GM12872 (cell line): ENCODE results near the gene RABEPK.

Experiments used
- TF ChIP-seq, protein P1 (sequence below): IDR thresholded peaks from 3 replicates; pipeline ENCODE4 v1.5.1; 2011; ENCODE audit warnings: low read depth, mild to moderate bottlenecking, low read length, moderate library complexity; ENCODE audit not compliant: insufficient read depth

RABEPK gene

GRCh38 chr9:125241000-125241862 lies 40.9 kb downstream of the RABEPK start, which contains the start of gene HSPA5:
Gene HSPA5 (minus strand): TSS chr9:125241343. CDS start chr9:125241126, 217 bp downstream.
- TF ChIP-seq, protein P1, sequence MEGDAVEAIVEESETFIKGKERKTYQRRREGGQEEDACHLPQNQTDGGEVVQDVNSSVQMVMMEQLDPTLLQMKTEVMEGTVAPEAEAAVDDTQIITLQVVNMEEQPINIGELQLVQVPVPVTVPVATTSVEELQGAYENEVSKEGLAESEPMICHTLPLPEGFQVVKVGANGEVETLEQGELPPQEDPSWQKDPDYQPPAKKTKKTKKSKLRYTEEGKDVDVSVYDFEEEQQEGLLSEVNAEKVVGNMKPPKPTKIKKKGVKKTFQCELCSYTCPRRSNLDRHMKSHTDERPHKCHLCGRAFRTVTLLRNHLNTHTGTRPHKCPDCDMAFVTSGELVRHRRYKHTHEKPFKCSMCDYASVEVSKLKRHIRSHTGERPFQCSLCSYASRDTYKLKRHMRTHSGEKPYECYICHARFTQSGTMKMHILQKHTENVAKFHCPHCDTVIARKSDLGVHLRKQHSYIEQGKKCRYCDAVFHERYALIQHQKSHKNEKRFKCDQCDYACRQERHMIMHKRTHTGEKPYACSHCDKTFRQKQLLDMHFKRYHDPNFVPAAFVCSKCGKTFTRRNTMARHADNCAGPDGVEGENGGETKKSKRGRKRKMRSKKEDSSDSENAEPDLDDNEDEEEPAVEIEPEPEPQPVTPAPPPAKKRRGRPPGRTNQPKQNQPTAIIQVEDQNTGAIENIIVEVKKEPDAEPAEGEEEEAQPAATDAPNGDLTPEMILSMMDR = peak; percentile 13; the same call in 1 of the 3 replicates

DNA sequence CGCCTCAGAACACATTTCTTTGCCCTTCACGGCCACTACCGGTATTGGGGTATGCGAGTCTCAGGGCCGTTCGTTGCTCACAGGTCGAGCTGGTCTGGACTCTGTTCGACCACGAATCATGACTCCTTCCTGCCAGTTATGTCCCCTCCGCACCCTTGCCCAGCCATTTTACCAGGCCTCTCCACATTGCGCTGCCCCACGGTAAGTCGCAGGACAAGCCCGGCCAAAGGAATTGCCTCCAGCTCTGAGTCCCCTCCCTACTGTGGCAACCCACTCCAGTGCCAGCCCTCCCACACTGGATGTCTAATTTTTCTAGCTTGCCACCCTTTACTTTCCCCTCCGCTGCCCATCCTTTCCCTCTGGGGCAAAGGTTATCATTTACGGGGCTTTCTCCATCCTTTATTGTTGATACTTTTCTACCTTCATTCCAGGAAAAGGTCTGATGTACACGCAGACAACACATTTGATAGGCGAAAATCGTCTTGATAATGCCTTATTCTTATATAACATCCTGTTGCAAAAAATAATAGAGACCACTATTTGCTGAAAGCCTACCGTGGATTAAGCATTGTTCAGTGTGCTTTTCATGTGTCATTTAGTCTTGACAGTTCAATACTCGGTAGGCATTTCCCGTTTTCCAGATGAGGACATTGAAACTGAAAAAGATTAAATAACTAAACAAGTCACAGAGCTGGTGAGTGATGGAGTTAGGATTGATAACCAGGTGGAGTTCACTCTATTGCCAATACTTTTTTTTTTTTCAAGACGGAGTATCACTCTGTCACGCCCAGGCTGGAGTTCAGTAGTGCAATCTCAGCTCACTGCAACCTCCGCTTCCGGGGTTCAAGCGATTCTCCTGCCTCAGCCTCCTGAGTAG lies 41.8 kb downstream of the RABEPK start:
- TF ChIP-seq, protein P1 = no peak

DNA sequence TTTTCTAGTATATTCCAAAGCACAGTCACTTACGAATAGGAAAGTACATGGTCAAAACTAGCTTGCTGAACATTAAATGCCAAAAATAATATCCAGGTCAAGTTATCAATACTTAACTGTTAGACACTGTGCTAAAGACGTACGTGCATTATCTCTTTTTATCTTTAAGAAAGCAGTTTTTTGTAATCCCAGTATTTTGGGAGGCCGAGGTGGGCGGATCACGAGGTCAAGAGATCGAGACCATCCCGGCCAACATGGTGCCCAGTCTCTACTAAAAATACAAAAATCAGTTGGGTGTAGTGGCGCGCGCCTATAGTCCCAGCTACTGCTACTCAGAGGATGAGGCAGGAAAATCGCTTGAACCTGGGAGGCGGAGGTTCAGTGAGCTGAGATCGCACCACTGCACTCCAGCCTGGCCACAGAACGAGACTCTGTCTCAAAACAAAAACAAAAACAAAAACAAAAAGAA lies 43.5 kb downstream of the RABEPK start:
- TF ChIP-seq, protein P1 = no peak

DNA sequence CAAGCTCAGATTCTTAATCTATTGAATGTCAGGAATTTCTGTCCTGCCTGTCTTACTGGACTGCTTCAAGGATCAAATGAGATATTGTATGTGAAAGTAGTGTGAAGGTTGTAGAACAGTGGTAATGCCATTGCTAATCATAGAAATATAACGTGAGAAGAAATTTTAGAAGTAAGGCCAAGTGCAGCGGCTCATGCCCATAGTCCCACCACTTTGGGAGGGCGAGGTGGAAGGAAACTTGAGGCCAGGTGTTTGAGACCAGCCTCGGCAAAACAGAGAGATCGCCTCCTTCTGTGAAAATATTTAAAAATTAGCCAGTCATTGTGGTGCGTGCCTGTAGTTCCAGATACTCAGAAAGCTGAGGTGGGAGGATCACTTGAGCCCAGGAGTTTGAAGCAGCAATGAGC lies 45.9 kb downstream of the RABEPK start:
- TF ChIP-seq, protein P1 = no peak

GRCh38 chr9:125254231-125254630 lies 53.9 kb downstream of the RABEPK start:
- TF ChIP-seq, protein P1 = no peak

DNA sequence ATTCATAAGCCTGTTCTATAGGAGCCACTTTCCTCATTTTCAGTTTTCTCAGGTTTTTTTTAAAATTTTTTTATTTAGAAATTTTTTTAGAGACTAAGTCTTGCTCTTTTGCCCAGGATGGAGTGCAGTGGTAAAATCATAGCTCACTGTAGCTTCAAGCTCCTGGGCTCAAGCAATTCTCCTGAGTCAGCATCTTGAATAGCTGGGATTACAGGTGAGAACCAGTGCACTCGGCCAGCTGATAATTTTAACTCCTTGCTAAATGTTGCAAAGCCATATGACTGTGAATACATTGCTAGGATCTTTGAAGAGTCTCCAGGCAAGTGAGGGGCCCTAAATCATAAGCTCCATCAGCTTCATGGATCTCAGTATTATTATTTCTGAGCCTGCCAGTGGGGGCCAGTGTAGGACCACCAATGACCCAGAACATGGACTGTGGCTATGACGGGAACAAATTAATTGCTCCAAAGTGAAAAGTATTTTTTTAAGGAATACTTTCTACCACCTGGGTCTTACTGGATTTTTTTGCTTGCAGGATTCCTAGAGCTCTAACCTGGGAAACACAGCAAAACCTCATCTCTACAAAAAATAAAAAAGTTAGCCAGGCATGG lies 55.5 kb downstream of the RABEPK start:
- TF ChIP-seq, protein P1 = peak; percentile 33; the same call in 2 of the 3 replicates
